Left lobe of liver (tissue), 2 donors: Measurements from ENCODE around the gene VIL1. TPM values are rescaled to one million over a fixed set of nuclear protein-coding genes. Genes with fewer than 3 reads are reported as not detected.

Experiments
- ATAC-seq: fragments of 200-7000 bp; cut with Tn5 transposase; one replicate; pipeline ENCODE4 v1.9.1; 2020; ENCODE audit warnings: mild to moderate bottlenecking, moderate library complexity
- DNase-seq: peaks from one replicate; pipeline ENCODE4 v3.0.0-alpha.2; 2020; ENCODE audit warnings: low spot score
- total RNA-seq: library from RNA; stranded (reverse); gene quantifications from one replicate; pipeline ENCODE4 v1.2.1, GENCODE V29; 2021
- donor health status: DM: no; HTN: no; CAD: no; lungs with moderate emphysema.
- donor health status: DM: no; HTN: yes; CAD: no.

VIL1 gene
- total RNA-seq, 1 donor from 2014 or later, result 2.6 TPM

DNA sequence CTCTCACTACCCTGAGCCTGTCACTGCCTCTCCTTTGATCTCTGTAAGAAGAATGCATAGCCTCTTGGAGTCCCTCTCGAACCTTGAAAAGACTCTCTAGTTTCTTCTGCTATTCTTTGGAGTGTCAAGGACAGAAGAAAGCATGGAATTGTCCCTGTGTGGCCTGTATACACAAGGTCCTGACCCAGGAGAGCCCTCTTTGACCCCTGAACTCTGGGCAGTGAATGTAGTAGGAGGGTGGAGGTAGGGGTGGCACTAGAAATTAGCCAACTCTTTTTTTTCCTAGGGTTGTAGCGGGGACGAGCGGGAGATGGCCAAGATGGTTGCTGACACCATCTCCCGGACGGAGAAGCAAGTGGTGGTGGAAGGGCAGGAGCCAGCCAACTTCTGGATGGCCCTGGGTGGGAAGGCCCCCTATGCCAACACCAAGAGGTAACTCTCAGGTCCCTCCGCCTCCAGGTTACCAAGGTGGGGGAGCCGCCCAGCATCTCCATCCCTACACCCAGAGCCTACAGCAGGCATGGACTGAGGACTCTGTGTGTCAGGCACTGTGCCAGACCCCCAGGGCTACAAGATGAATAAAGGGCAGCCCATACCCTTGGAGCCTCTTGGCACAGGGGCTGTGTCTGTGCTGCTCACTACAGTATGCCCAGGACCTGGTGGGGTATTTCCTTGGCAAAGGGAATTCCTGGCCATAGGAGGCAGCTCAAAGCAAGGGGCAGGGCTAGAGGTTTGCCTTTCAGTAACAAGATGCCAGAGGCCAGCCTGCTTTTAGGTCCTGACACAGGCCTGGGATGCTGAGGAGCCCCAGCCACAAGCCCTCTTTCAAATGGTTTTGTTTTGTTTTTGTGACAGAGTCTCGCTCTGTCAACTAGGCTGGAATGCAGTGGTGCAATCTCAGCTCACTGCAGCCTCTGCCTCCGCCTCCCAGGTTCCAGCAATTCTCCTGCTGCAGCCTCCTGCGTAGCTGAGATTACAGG, 16.4 kb downstream of the VIL1 start:
- peak; percentile 44 for ATAC-seq
- DNase-seq, result no peak

DNA sequence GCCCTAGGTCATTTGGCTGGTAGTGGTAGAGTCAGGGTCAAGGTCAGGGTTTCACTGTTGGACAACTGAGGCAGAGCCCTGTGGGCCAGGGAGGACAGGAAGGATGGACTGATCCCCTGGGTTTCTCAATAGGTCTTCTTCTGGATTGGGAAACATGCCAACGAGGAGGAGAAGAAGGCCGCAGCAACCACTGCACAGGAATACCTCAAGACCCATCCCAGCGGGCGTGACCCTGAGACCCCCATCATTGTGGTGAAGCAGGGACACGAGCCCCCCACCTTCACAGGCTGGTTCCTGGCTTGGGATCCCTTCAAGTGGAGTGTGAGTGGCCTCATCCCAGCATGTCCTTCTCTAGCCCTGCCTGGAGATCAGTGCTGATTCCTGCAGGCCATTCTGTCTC, 18.1 kb downstream of the VIL1 start:
- DNase-seq, result no peak
- ATAC-seq, result no peak

DNA sequence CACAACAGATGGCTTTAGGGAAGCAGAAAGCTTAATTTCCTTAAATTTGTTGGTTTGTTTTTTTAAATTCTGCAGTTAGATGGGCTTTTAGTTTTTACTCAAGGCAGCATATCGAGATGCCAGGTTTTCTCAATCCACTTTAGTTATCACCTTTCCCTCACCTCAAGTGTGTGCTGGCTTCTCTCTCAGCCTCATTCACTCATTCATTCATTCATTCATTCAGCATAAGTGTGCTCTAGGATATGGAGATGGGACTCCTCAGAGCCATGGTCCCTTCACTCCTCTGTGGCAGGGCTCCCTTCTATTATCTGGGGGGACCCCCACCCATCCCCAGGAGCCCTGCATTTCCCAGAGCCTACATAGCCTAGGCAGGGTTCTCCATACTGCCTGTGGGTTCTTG, 19.0 kb downstream of the VIL1 start:
- no peak for ATAC-seq
- no peak for DNase-seq

DNA sequence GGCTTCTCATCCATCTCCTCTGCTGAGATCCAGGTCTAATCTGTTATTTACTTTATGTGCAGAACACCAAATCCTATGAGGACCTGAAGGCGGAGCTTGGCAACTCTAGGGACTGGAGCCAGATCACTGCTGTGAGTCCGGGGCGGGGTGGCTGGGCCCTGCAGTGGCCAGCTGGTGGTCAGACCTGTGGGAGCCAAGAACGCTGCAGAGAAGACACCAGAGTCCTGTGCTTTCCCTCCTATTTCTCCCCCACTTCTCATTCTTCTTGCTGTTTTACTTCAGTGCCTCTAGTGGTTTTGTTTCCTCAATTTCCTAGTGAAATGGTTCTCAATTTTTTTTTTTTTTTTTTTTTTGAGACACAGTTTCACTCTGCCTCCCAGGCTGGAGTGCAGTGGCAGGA, 19.7 kb downstream of the VIL1 start:
- DNase-seq (no peak), ATAC-seq (peak; percentile 44)

DNA sequence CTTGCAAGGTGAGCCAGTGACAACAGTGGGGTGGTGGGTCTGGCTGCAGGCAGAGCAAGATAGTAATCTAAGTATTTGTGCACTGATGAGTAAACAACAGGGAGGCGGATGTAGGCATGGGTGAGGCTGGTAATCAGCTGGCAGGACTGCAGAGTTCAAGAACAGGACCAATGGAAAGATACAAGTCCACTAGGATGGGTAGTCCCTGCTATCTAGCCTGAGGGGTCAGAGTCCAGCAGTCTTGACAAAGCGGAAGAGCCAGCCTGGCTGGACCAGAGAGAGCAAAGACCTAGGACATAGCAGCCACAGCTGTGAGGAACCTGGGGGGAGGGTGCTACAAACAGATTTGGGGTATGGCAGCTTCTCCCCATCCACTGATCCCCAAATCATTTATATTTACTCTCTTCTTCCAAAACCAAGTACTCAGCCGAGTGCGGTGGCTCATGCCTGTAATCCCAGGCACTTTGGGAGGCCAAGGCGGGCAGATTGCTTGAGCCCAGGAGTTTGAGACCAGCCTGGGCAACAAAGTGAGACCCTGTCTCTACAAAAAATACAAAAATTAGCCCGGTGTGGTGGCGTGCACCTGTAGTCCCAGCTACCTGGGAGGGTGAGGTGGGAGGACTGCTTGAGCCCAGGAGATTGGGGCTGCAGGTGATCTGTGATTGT, 25.9 kb downstream of the VIL1 start:
- DNase-seq (peak; percentile 92), ATAC-seq (peak; percentile 97)

DNA sequence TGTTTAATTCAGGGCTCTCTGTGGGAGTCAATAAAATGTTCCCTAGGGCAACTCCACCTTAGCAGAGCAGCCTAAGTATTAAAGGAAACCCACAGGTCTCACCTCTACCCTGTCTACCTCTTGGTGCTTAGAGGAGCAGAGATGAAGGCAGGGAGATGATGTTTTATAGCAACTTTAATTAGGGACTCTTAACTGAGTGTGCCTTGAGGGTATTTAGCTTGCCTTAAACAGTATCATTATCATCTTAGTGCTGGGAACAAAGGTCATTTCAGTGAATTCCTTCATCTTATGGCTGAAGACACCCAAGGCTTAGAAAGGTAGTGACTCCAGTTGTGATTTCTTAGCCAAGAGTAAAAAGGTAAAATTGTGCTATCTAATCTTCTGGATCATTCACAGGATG, 26.7 kb downstream of the VIL1 start:
- no peak for DNase-seq
- ATAC-seq, result no peak

DNA sequence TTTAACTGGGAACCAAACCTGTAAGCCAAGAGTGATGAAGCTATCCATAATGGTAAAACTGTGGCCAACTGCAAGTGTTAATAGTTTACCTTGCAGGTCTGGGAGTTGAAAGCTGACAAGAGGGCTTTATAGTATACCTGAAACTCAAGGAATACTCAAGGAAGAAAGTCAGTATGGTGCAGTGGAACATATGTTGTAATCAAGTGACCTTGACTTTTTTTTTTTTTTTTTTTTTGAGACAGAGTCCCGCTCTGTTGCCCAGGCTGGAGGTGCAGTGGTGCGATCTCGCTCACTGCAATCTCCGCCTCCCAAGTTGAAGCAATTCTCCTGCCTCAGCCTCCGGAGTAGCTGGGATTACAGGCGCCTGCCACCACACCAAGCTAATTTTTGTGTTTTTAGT, 27.6 kb downstream of the VIL1 start:
- ATAC-seq, result no peak

DNA sequence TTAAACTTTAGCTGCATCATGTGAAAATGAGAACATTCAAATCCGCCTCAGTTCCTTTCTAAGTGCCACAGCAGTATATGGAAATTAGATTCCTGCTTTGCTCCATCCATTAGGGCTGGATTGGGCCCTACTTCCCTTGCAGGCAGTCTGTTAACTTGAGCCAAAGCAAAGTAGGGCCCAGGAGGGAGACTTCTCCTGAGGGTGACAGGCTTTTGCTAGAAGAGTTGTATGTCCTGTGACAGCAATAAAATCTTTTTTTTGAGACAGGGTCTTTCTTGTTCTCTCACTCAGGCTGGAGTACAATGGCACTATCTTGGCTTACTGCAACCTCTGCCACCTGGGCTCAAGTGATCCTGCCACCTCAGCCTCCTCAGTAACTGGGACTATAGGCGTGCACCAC, 28.1 kb downstream of the VIL1 start:
- DNase-seq (no peak), ATAC-seq (no peak)

More for the DNA sequence above, 27.6 kb downstream of the VIL1 start:
- DNase-seq, result no peak

DNA sequence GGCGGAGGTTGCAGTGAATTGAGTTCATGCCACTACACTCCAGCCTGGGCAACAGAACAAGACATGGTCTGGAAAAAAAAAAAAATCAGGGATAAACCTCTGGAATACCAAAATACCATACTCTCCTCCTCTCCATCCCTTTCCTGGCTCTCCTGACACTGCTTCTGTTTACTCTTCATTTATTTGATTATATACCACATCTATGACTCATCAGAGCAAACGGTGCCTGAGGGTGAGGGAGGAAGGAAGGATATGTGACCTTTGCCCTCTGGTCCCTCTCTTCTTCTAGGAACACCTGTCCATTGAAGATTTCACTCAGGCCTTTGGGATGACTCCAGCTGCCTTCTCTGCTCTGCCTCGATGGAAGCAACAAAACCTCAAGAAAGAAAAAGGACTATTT, 30.0 kb downstream of the VIL1 start:
- ATAC-seq, result no peak

DNA sequence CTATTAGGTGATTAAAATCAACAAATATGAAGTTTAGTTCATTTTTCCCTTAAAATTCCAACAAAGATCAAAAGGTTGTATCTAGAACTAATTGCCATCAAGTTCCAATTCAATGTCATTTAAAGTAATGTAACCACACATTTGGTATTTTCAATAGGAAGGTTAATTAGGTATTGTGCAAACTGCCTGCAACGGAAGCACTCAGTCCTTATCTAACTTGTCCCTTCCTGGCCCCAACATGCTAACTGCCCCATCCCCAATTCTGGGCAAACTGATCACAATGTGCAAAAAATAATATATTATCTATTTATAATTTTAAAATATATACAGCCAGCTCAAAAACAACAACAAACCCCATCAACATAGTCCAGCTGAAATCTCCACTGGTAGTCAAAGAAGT, 33.2 kb downstream of the VIL1 start:
- no peak for DNase-seq
- no peak for ATAC-seq

More for the DNA sequence above, 30.0 kb downstream of the VIL1 start:
- DNase-seq, result no peak

DNA sequence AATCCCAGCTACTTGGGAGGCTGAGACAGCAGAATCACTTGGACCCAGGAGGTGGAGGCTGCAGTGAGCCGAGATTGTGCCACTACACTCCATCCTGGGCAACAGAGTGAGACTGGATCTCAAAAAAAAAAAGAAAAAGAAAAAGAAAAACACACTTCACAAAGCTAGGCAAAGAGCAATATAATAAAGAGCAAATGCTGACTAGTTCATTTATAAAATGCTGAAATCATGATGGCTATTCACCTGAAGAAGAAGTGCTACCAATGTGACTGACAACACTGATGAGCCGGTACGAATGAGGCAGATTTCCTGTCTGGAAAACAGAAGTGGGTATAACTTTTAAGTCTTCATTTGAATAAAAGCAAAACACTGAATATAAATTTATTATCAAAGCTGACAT, 37.9 kb downstream of the VIL1 start:
- no peak for DNase-seq
- no peak for ATAC-seq

DNA sequence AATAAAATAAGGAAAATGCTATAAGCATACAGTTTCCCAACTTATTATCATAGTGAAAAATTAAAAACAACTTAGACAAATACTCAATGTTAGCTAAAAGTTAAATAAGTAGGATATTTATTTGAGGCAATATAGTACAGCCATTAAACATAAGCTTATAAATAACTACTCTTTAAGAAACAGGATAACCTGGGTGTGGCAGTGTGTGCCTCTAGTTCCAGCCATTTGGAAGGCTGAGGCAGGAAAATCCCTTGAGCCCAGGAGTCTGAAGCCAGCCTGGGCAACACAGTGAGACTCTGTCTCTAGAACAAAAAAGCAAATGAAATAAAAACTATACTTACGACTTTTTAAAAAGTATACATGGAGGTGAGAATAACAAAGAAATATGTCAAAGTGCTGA, 39.7 kb downstream of the VIL1 start:
- DNase-seq (no peak), ATAC-seq (no peak)

DNA sequence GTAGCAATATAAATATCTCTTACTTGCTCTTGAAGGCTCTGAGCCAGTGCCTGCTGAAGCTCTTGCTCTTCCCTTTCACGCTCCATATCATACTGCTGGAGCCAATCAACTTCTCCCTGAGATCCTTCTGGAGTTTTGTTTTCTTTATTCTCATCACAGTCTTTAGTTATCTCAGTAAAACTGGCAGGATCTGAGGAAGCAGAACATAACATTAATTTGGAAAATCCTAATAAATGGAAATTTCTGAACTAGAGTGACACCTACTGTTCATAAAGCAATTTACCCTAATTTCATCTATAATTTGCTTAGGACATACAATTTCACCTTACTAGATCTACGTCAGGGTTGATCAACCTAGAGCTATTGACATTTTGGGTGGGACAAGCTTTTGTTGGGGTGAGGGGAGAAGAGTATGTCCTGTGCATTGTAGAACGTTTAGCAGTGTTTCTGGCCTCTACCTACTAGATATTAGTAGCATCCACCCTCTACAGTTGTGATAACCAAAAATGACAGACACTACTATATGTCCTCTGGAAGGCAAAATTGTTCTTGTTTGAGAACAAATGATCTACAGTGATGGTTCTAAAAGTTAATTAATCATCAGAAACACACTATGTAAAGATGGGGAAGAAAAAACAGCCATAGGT, 47.2 kb downstream of the VIL1 start:
- ATAC-seq, result peak; percentile 86
- DNase-seq, result no peak

DNA sequence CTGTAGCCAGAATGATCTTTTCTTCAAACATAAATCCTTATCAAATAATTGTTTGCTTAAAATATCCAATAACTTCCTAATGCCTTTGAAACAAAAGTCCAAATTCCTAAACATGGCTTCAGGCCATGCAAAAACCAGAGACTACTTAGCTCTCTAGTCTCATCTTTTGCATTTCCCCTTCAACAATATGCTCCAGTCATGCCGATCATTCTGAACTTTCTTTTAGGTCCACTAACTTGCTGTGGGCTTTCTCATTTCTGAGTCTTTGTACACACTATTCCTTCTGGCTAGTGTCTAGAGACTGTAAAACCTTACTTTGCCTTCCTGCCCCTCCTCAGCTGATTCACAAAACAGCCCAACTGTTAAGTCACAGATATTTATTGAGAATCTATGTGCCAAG, 51.5 kb downstream of the VIL1 start:
- ATAC-seq (no peak), DNase-seq (no peak)

DNA sequence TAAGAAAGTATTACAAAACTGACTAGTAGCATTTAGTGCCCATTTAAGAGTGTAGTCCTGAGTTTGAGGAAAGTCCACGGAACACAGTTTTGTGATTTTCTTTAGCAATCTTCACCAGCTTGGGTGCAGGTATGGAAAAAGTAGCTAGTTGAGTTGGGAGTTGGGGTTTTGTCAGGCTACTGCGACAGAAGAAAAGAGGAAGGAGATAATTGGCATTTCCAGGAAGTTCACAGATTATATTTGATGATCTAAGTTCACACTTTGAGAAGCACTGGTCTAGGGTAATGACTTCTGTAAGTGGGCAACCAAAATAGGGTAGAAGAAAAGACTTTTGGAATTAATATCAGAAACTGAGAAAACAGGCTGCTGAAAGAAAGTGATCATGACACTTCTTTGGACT, 52.1 kb downstream of the VIL1 start:
- DNase-seq (no peak), ATAC-seq (no peak)

DNA sequence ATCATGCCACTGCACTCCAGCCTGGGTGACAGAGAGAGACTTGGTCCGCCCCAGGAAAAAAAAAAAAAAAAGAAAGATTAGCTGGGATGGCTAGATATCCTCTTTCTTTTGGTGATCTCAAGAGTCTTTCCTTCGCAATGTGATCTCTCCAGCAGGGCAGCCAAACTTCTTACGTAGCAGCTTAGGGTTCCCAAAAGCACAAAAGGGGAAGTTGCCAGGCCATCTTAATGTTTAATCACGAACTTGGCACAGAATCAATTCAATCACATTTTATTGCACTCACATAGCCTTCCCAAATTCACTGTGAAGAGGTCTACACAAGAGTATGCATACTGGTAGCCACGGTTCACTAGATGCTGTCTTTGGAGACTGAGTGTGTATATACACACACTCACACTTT, 53.1 kb downstream of the VIL1 start:
- ATAC-seq (peak; percentile 24), DNase-seq (no peak)

DNA sequence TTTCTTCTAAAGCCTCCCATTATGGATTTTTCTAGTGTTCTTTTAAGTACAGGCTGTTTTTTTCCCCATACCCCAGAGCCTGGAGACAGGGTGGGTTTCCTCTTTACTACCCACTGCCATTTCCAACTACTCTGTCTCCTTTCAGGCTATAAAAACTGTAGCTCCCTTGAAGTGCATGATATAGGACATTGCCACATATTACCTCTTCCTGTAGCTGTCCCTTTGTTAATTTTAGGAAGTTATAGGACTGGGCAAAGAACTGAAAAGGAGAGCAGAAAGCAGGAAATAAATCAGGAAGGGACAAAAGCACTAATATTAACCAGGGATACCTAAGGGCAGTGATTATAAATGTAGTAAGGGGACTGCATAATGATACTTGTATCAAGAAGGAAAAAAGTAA, 54.1 kb downstream of the VIL1 start:
- DNase-seq (no peak), ATAC-seq (no peak)

DNA sequence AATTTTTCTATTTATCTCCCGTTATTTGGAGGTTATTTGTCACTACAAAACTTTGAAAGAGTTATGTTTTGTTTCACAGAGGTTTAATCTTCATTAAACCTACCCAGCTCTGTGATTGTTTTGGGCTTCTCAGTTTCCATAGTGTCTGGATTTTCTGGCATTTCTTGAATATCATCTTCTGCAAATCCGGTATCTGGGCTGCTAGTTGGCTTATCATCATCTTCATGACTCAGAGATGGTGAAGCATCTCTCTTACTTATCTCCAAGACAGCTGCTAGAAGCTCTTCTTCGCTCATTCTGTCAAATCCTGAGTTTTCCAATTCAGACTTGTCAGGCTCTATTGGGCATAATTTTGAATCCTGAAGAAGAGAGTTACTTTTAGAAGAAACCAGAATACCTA, 55.6 kb downstream of the VIL1 start:
- no peak for DNase-seq
- ATAC-seq, result no peak

DNA sequence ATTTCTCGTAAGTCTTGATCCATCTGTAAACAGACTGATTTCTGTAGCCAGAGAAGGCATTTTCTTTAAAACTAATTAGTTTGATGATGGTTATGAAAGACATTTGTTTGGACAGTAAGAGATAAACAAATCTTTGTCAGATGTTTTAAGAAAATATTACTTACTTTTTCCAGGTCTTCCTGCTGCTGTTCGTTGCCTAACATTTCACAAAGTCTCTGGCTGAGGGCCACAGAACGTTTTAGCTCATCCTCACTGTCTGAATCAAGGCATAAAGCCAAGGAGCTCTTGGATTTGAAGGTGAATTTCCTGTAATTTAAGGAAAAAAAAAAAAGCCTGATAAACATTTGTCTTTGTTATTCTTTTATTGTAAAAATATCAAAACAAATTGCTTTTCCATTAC, 57.8 kb downstream of the VIL1 start:
- DNase-seq (no peak), ATAC-seq (peak; percentile 75)

DNA sequence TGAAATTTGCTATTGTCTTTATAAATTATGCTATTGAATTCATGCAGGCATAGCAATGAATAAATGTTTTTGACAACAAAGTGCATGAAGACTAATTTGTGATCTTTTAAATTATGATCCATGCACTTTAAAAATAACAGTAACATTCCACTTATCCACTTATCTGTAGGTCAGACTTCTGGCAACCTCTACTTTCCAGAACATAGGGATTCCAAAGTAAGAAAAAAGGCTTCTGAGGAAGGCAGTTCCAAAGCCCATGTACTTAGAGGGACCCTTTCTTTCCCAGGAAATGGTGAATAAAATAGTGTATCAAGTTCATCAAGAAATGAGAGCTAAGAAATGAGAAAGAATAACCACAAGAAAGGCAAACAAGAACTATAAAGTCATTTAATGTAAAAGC, 58.3 kb downstream of the VIL1 start:
- no peak for ATAC-seq
- DNase-seq, result no peak

DNA sequence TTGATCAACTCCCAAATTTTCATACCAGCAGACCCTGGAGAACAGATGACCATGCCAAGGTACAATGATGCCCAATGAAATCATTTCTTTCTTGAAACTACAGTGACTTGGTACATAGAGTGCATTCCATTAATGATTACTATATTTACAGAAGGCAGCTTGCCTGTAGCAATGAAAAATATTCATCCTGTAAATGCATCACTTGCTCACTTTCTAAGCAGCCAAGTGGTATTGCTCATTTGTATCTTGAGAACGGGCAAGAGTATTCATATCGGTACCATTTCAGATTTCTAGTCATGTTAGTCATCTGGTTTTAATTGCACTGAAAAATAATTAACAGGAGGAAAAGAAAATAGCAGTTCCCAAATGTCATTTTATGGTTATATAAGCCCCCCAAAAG, 59.6 kb downstream of the VIL1 start:
- no peak for ATAC-seq
- DNase-seq, result no peak

DNA sequence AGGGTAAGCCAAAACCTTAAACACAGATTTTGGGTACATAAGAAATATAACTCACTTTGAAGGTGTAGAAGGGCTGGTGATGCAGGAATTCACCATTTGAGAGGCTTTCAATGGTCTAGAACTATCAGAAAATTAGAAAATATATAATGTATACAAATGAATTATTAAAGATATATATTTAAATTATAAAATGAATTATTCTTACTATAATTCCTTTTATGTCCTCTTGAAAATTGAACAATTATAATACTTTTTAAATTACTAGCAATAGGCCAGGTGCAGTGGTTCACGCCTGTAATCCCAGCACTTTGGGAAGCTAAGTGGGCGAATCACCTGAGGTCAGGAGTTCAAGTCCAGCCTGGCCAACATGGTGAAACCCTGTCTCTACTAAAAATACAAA, 60.7 kb downstream of the VIL1 start:
- ATAC-seq (no peak), DNase-seq (no peak)
